Endothelial cell of umbilical vein (primary cell): ENCODE measurements around the gene FBXL13. TPM values are rescaled to one million over a fixed set of nuclear protein-coding genes. Genes with fewer than 3 reads are reported as not detected.

ENCODE experiments used
- BruUV-seq: library from RNA; stranded (reverse); fragments of 400-500 nt; replicated peaks from 2 replicates; lab custom pipeline; 2021; lab: Mats Ljungman, UMichigan
- CTCF ChIA-PET: fragments of 300-600, 350-600 bp; sonication (Branson Sonifier 250); formaldehyde crosslinking; loops from one replicate; lab custom pipeline; 2021; ENCODE audit warnings: antibody characterized with exemption, inconsistent platforms; lab: Charles Lee
- POLR2A ChIA-PET: fragments of 300-600, 350-600 bp; sonication (Branson Sonifier 250); formaldehyde crosslinking; loops from one replicate; lab custom pipeline; 2021; ENCODE audit warnings: antibody characterized with exemption, inconsistent platforms; lab: Charles Lee
- DNase-seq: peaks from one replicate; pipeline ENCODE4 v3.0.0-alpha.2; 2011; ENCODE audit warnings: low read depth, low spot score
- FAIRE-seq: peaks from 2 replicates; lab custom pipeline; 2011; peaks lifted over from hg19 to GRCh38; lab: Jason Lieb, UNC
- H2AFZ ChIP-seq: 2 replicates; pipeline ENCODE4 v1.6.0; 2012; ENCODE audit warnings: low read depth, low read length, control low read depth, inconsistent platforms
- H3K27ac ChIP-seq: 2 replicates; pipeline ENCODE4 v1.5.1; 2011; ENCODE audit warnings: low read depth, mild to moderate bottlenecking, control low read depth, low read length, moderate library complexity; ENCODE audit not compliant: insufficient read depth
- H3K27me3 ChIP-seq, 2 experiments: 2 replicates each; pipeline versions ENCODE4 v1.6.0 to v1.6.1; 2011; ENCODE audit warnings: low read length in 2 of 2, mixed read lengths in 1 of 2; ENCODE audit not compliant: control insufficient read depth in 2 of 2, insufficient read depth in 2 of 2
- H3K36me3 ChIP-seq, 2 experiments: 2 replicates in 1 of 2; 3 replicates in 1 of 2; pipeline ENCODE4 v1.5.1; 2011; ENCODE audit warnings: low read length in 2 of 2, mild to moderate bottlenecking in 1 of 2, moderate library complexity in 1 of 2; ENCODE audit not compliant: control insufficient read depth in 2 of 2, insufficient read depth in 2 of 2; ENCODE audit errors: extremely low read depth in 1 of 2
- H3K4me1 ChIP-seq: 3 replicates; pipeline ENCODE4 v1.5.1; 2011; ENCODE audit warnings: mild to moderate bottlenecking, low read length; ENCODE audit not compliant: control insufficient read depth, insufficient read depth; ENCODE audit errors: extremely low read depth
- H3K4me2 ChIP-seq: 2 replicates; pipeline ENCODE4 v1.6.1; 2011; ENCODE audit warnings: low read length, control low read depth, mixed read lengths; ENCODE audit not compliant: insufficient read depth
- H3K4me3 ChIP-seq, 3 experiments: fragments of 200-600 bp in 1 of 3; sonication (generic), shearing (Covaris generic) in 1 of 3; replicated peaks in 1 of 3; 2 replicates each; pipeline ENCODE4 v1.5.1; 2011 to 2016; ENCODE audit warnings: control low read depth in 3 of 3, low read length in 3 of 3, mild to moderate bottlenecking in 2 of 3, inconsistent platforms in 1 of 3, low read depth in 1 of 3, moderate library complexity in 1 of 3; ENCODE audit not compliant: insufficient read depth in 1 of 3
- H3K79me2 ChIP-seq: 2 replicates; pipeline ENCODE4 v1.6.0; 2012; ENCODE audit warnings: low read length, inconsistent platforms; ENCODE audit not compliant: control insufficient read depth, insufficient read depth
- H3K9ac ChIP-seq: replicated peaks from 2 replicates; pipeline ENCODE3; 2011; ENCODE audit warnings: low read length, control low read depth; ENCODE audit not compliant: insufficient read depth; ENCODE audit errors: extremely low read depth
- H3K9me1 ChIP-seq: replicated peaks from 3 replicates; pipeline ENCODE4 v1.6.0; 2011; ENCODE audit warnings: mild to moderate bottlenecking, low read length; ENCODE audit not compliant: control insufficient read depth, insufficient read depth; ENCODE audit errors: extremely low read depth
- H3K9me3 ChIP-seq: replicated peaks from 2 replicates; pipeline ENCODE4 v1.5.1; 2012; ENCODE audit warnings: low read length, inconsistent platforms; ENCODE audit not compliant: control insufficient read depth, insufficient read depth
- H4K20me1 ChIP-seq: replicated peaks from 2 replicates; pipeline ENCODE3; 2011; ENCODE audit warnings: mild to moderate bottlenecking, low read length; ENCODE audit not compliant: control insufficient read depth, insufficient read depth; ENCODE audit errors: extremely low read depth
- EZH2 ChIP-seq: IDR thresholded peaks from 2 replicates; pipeline ENCODE4 v1.6.1; 2012; ENCODE audit warnings: borderline replicate concordance, low read depth, mild to moderate bottlenecking, moderate library complexity, low read length, inconsistent platforms; ENCODE audit not compliant: severe bottlenecking
- FOS ChIP-seq: IDR thresholded peaks from 2 replicates; pipeline ENCODE4 v1.6.1; 2011; ENCODE audit warnings: mild to moderate bottlenecking, low read length, moderate library complexity, borderline replicate concordance; ENCODE audit not compliant: insufficient read depth
- GATA2 ChIP-seq: IDR thresholded peaks from 2 replicates; pipeline ENCODE4 v1.7.0; 2011; ENCODE audit warnings: low read depth, mild to moderate bottlenecking, moderate library complexity, mixed read lengths, low read length; ENCODE audit not compliant: insufficient read length, insufficient read depth
- JUN ChIP-seq: IDR thresholded peaks from 2 replicates; pipeline ENCODE4 v1.6.1; 2011; ENCODE audit warnings: borderline replicate concordance, low read depth; ENCODE audit not compliant: insufficient read length, insufficient read depth
- MAX ChIP-seq: IDR thresholded peaks from 2 replicates; pipeline ENCODE4 v1.6.1; 2011; ENCODE audit not compliant: insufficient read depth, insufficient read length
- MYC ChIP-seq: IDR thresholded peaks from one replicate; pipeline ENCODE4 v1.6.1; 2011; ENCODE audit warnings: mild to moderate bottlenecking, low read depth, low read length
- POLR2A ChIP-seq: IDR thresholded peaks from 2 replicates; pipeline ENCODE4 v1.6.1; 2012; ENCODE audit warnings: low read depth, mild to moderate bottlenecking, control low read depth, low read length
- POLR2AphosphoS5 ChIP-seq: IDR thresholded peaks from 2 replicates; pipeline ENCODE4 v1.6.1; 2012; ENCODE audit warnings: low read depth, mild to moderate bottlenecking, control low read depth, low read length, moderate library complexity; ENCODE audit not compliant: insufficient read depth
- dilution Hi-C: fragments of 300-500 bp; cut with MboI; formaldehyde crosslinking; loops from one replicate; pipeline ENCODE4 v1.15.0; 2019; ENCODE audit warnings: low sequenced_read_pairs; ENCODE audit not compliant: extremely low pct_ligation_motif_present
- intact Hi-C: fragments of 100-400 bp; cut with micrococcal nuclease; formaldehyde crosslinking; loops from one replicate; pipeline ENCODE4 v1.10.0; 2022
- polyA plus RNA-seq, 4 experiments: library from polyadenylated mRNA; depleted of rRNA in 3 of 4; stranded (reverse) in 3 of 4; unstranded in 1 of 4; fragments of >200 nt; gene quantifications; 2 replicates each; pipeline versions ENCODE4 v1.2.1 to v1.2.3, GENCODE V29; 2011 to 2012; ENCODE audit warnings: missing spikeins in 1 of 4
- total RNA-seq: library from RNA; stranded (reverse); gene quantifications from 2 replicates; pipeline ENCODE4 v1.2.3, GENCODE V29; 2021
- TF ChIP-seq, protein P1 (sequence below), 2 donors: IDR thresholded peaks; 1 replicate in 1 of 2; 2 replicates in 1 of 2; pipeline ENCODE4 v1.5.1; 2011; ENCODE audit warnings: low read length in 2 of 2, mild to moderate bottlenecking in 2 of 2, moderate library complexity in 2 of 2, control low read depth in 1 of 2, inconsistent platforms in 1 of 2, low read depth in 1 of 2; ENCODE audit not compliant: insufficient read depth in 1 of 2; ENCODE audit errors: extremely low read depth in 1 of 2

FBXL13 gene
- total and polyA plus RNA-seq, 2 donors (not counting 3 experiments of a cell fraction or from before 2014, with no cell fraction given), result 3.9 to 4.6 TPM

DNA sequence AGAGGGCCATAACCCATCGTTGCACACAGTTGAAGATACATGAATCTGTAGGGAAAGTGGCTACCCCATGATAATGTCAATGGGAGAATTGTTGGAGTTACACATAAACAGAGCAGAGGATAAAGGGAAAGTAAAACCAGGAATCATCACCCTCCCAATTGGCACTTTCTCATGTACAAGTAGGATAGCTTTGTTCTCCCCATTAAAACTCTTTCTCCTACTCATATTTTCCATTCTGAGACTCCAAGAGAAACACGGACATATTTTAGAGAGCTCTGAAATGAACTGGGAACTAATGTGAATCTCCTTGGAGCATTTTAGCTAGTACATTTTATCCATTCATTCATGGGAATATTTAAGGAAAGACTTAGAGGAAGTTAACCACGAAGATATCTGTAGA, 179.0 kb downstream of the FBXL13 start:
- peak; percentile 43 for DNase-seq

More for the DNA sequence above, 179.0 kb downstream of the FBXL13 start:
- Histone ChIP-seq H3K9me1 (no peaks in the 10 kb centered on the region), H3K4me2 (no peak overlapping the region), H2AFZ (no peak overlapping the region), H3K27ac (no peak overlapping the region), H3K9me3 (no peaks in the 10 kb centered on the region), H3K4me3 (no peak overlapping the region), H3K27me3 (no peaks in the 10 kb centered on the region), H3K79me2 (no peaks in the 10 kb centered on the region), H4K20me1 (no peaks in the 10 kb centered on the region), H3K36me3 (no peaks in the 10 kb centered on the region), H3K4me1 (peaks cover 33% of the 10 kb centered on the region), H3K9ac (no peak overlapping the region)
- no peak for FAIRE-seq
- no TSS peak for BruUV-seq
- no peak for TF ChIP-seq MAX
- no peak for TF ChIP-seq FOS
- TF ChIP-seq POLR2A, result no peak
- TF ChIP-seq POLR2AphosphoS5, result no peak
- TF ChIP-seq, protein P1, sequence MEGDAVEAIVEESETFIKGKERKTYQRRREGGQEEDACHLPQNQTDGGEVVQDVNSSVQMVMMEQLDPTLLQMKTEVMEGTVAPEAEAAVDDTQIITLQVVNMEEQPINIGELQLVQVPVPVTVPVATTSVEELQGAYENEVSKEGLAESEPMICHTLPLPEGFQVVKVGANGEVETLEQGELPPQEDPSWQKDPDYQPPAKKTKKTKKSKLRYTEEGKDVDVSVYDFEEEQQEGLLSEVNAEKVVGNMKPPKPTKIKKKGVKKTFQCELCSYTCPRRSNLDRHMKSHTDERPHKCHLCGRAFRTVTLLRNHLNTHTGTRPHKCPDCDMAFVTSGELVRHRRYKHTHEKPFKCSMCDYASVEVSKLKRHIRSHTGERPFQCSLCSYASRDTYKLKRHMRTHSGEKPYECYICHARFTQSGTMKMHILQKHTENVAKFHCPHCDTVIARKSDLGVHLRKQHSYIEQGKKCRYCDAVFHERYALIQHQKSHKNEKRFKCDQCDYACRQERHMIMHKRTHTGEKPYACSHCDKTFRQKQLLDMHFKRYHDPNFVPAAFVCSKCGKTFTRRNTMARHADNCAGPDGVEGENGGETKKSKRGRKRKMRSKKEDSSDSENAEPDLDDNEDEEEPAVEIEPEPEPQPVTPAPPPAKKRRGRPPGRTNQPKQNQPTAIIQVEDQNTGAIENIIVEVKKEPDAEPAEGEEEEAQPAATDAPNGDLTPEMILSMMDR (IDR thresholded peaks at IDR 0.05; ENCODE audit: extremely low read depth in 1 of 2, insufficient read depth in 1 of 2, low read depth in 1 of 2, low read length in 2 of 2), result no peak
- no peak for TF ChIP-seq GATA2
- no peak for TF ChIP-seq MYC
- no peak for TF ChIP-seq EZH2
- TF ChIP-seq JUN, result no peak
- POLR2A ChIA-PET, result no interaction called here
- dilution Hi-C loops, result no loop called here
- intact Hi-C loops, result no loop called here
- CTCF ChIA-PET, result interaction anchor here (1.3 kb wide), 1 partner anchor 167 kb away, joined by 3 read pairs; no protein-coding TSS in a partner anchor
